ENCODE results near the gene GALNT12.

GRCh38 chr9:98829766-98830165 lies 22.3 kb downstream of the GALNT12 start:
- TF ChIP-seq CTCF (IDR thresholded peaks at IDR 0.05; ENCODE audit: poor library complexity) (no peak), EZH2phosphoT487 (IDR thresholded peaks at IDR 0.05; ENCODE audit: low read depth, severe bottlenecking, unreplicated experiment) (no peak), EZH2 (IDR thresholded peaks at IDR 0.05; ENCODE audit: borderline replicate concordance) (no peak)

Measured in hepatocyte (in vitro differentiated cells).